ENCODE data around the gene ALDH4A1. TPM values are rescaled to one million over a fixed set of nuclear protein-coding genes. Genes with fewer than 3 reads are reported as not detected.

The ALDH4A1 gene
- total RNA-seq, 1 experiment from 2014 or later, result 18.4 TPM

DNA sequence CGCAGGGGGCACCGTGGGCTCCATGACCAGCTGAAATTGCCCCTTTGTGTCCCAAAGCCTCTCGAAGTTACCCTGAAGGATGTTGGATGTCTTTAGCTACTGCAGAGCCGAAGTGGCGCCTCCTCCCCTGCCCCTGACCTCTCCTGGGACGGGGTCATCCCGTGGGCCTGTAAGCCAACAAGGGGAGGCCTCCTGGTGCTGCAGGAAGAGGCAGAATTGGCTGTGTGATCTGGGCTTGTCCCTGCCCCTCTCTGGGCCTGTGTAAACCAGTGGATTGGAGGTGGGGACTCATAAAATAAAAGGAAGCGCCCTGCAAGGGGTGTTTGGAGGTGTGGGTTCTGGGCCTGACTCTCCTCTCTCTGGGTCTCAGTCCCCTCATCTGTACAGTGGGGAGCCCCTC, 40.8 kb downstream of the ALDH4A1 start:
- no peak for DNase-seq (ENCODE audit: low spot score)
- CTCF ChIA-PET, result no interaction called here

DNA sequence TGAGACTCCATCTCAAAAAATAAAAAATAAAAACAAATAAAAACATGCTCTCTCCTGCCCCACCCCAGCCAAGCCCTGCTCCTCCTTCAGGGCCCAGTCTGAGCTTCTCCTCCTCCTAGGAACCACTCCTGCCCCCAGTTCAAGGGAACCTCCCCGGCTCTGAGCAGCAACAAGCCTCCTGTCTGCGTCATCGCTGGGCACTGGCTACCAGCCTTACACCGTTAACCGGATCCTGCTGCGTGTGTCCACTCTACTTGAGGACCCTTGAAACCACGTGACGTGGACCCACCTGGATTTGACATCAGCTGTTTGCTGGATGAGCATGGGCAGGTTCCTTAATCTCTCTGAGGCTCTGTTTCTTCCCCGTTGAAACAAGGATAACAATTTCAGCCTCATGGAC, 41.3 kb downstream of the ALDH4A1 start:
- Histone ChIP-seq H3K27ac (ENCODE audit: low read depth, low read length, poor library complexity, severe bottlenecking) (no peak overlapping the region), H3K27me3 (replicated peaks; ENCODE audit: insufficient read depth, low read depth, low read length, poor library complexity) (no peaks in the 10 kb centered on the region), H3K4me1 (ENCODE audit: insufficient read depth, low read length, poor library complexity, severe bottlenecking) (no peaks in the 10 kb centered on the region), H3K4me3 (ENCODE audit: low read depth, low read length, poor library complexity, severe bottlenecking) (no peak overlapping the region), H3K36me3 (ENCODE audit: insufficient read depth, low read length, poor library complexity, severe bottlenecking) (no peaks in the 10 kb centered on the region), H3K9me3 (ENCODE audit: low read depth, low read length, poor library complexity, severe bottlenecking) (no peaks in the 10 kb centered on the region)
- no peak for TF ChIP-seq EZH2 (IDR thresholded peaks at IDR 0.05; ENCODE audit: borderline replicate concordance, low read depth, low read length, poor library complexity, severe bottlenecking)
- TF ChIP-seq, protein P1, sequence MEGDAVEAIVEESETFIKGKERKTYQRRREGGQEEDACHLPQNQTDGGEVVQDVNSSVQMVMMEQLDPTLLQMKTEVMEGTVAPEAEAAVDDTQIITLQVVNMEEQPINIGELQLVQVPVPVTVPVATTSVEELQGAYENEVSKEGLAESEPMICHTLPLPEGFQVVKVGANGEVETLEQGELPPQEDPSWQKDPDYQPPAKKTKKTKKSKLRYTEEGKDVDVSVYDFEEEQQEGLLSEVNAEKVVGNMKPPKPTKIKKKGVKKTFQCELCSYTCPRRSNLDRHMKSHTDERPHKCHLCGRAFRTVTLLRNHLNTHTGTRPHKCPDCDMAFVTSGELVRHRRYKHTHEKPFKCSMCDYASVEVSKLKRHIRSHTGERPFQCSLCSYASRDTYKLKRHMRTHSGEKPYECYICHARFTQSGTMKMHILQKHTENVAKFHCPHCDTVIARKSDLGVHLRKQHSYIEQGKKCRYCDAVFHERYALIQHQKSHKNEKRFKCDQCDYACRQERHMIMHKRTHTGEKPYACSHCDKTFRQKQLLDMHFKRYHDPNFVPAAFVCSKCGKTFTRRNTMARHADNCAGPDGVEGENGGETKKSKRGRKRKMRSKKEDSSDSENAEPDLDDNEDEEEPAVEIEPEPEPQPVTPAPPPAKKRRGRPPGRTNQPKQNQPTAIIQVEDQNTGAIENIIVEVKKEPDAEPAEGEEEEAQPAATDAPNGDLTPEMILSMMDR (conservative IDR thresholded peaks at IDR 0.05; ENCODE audit: low read depth, low read length), result no peak
- no peak for DNase-seq (ENCODE audit: low spot score)
- CTCF ChIA-PET, result no interaction called here
- POLR2A ChIA-PET (ENCODE audit: low non-redundant PET), result no interaction called here
- no TSS peak for BruUV-seq (replicated peaks)
- intact Hi-C loops (cut with micrococcal nuclease; ENCODE audit: unreplicated experiment), result no loop called here

More for the DNA sequence above, 40.8 kb downstream of the ALDH4A1 start:
- POLR2A ChIA-PET (ENCODE audit: low non-redundant PET), result no interaction called here
- Histone ChIP-seq H3K27ac (ENCODE audit: low read depth, low read length, poor library complexity, severe bottlenecking) (no peak overlapping the region), H3K4me1 (ENCODE audit: insufficient read depth, low read length, poor library complexity, severe bottlenecking) (no peaks in the 10 kb centered on the region), H3K4me3 (ENCODE audit: low read depth, low read length, poor library complexity, severe bottlenecking) (no peak overlapping the region), H3K27me3 (replicated peaks; ENCODE audit: insufficient read depth, low read depth, low read length, poor library complexity) (no peaks in the 10 kb centered on the region), H3K9me3 (ENCODE audit: low read depth, low read length, poor library complexity, severe bottlenecking) (no peaks in the 10 kb centered on the region), H3K36me3 (ENCODE audit: insufficient read depth, low read length, poor library complexity, severe bottlenecking) (no peaks in the 10 kb centered on the region)
- no TSS peak for BruUV-seq (replicated peaks)
- intact Hi-C loops (cut with micrococcal nuclease; ENCODE audit: unreplicated experiment), result no loop called here
- no peak for TF ChIP-seq EZH2 (IDR thresholded peaks at IDR 0.05; ENCODE audit: borderline replicate concordance, low read depth, low read length, poor library complexity, severe bottlenecking)
- TF ChIP-seq, protein P1 (conservative IDR thresholded peaks at IDR 0.05; ENCODE audit: low read depth, low read length), result no peak

DNA sequence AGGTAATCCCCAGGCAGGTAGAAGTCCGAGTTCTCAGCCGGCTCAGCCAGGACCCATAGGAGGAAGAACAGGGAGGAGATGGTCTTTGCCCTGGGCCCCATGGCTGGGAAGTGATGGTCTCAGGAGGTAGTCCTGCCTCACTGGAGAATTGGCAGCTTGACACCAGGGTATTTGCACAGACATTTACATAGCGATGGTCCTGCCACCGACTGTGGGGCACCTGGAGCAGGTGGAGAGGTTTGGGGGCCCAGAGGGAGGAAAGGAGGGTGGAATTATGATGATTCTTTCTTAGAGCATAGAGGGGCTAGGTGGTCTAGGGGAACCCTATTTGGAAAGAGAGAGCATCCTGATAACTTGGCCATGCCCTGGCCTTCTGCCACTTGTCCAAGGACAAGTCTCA, 42.8 kb downstream of the ALDH4A1 start, which contains the start of gene TAS1R2:
Gene TAS1R2 (minus strand): TSS at position 101 of the 400 bp plus-strand sequence. CDS start 0 bp downstream, at position 101.
- intact Hi-C loops (cut with micrococcal nuclease; ENCODE audit: unreplicated experiment), result no loop called here
- no peaks in the 10 kb centered on the region for H3K27me3 ChIP-seq (replicated peaks; ENCODE audit: insufficient read depth, low read depth, low read length, poor library complexity)
- H3K4me3 ChIP-seq (ENCODE audit: low read depth, low read length, poor library complexity, severe bottlenecking), result no peak within 1 kb of the TSS
- no peaks in the 10 kb centered on the region for H3K9me3 ChIP-seq (ENCODE audit: low read depth, low read length, poor library complexity, severe bottlenecking)
- TF ChIP-seq EZH2 (IDR thresholded peaks at IDR 0.05; ENCODE audit: borderline replicate concordance, low read depth, low read length, poor library complexity, severe bottlenecking), result no peak
- TF ChIP-seq, protein P1 (conservative IDR thresholded peaks at IDR 0.05; ENCODE audit: low read depth, low read length), result no peak
- no peak within 1 kb of the TSS for H3K27ac ChIP-seq (ENCODE audit: low read depth, low read length, poor library complexity, severe bottlenecking)
- ChIA-PET CTCF (interaction anchor here (0.7 kb wide), 1 partner anchor 298 kb away, joined by 3 read pairs; no protein-coding TSS in a partner anchor), POLR2A (ENCODE audit: low non-redundant PET) (no interaction called here)
- BruUV-seq (replicated peaks), result no TSS peak
- no peak for DNase-seq (ENCODE audit: low spot score)
- no peaks in the 10 kb centered on the region for H3K36me3 ChIP-seq (ENCODE audit: insufficient read depth, low read length, poor library complexity, severe bottlenecking)
- no peaks in the 10 kb centered on the region for H3K4me1 ChIP-seq (ENCODE audit: insufficient read depth, low read length, poor library complexity, severe bottlenecking)
